ENCODE measurements around the gene MTMR2. TPM values are rescaled to one million over a fixed set of nuclear protein-coding genes. Genes with fewer than 3 reads are reported as not detected.

Gene MTMR2
- total RNA-seq, 3 donors from 2014 or later (not counting 1 experiment from before 2014, with no cell fraction given): 21.7 to 22.5 (median 21.8) TPM

- no peaks in the 10 kb centered on the region for H3K9me3 ChIP-seq (ENCODE audit: control insufficient read depth, insufficient read depth, low read length)
- no peak for DNase-seq
- intact Hi-C loops (cut with micrococcal nuclease): no loop called here
- peaks cover 10% of the 10 kb centered on the region for H3K36me3 ChIP-seq (ENCODE audit: control insufficient read depth, insufficient read depth, low read length)
- 98% methylated on average over 4 of the region's 4 CpGs for WGBS (ENCODE audit: insufficient coverage)
- no peak for TF ChIP-seq CTCF (IDR thresholded peaks at IDR 0.05)
- peak overlapping the region in 1 of 2 donors; percentile 5 for H3K27ac Mint-ChIP-seq
- peaks cover 0 to 6% of the 10 kb centered on the region in 2 donors for H3K4me1 Mint-ChIP-seq
- H3K4me3 Mint-ChIP-seq: no peak overlapping the region
- no peaks in the 10 kb centered on the region for H3K36me3 Mint-ChIP-seq
- no peak for ATAC-seq
- H3K9me3 Mint-ChIP-seq: no peaks in the 10 kb centered on the region
- H3K27ac ChIP-seq (ENCODE audit: low read length): no peak overlapping the region
- no peaks in the 10 kb centered on the region for H3K27me3 Mint-ChIP-seq (ENCODE audit: low read depth in 2 of 2)
- H3K27me3 ChIP-seq (ENCODE audit: control insufficient read depth, insufficient read depth, low read length): no peaks in the 10 kb centered on the region
- H3K4me3 ChIP-seq (ENCODE audit: low read length): no peak overlapping the region
- no peaks in the 10 kb centered on the region for H3K4me1 ChIP-seq (ENCODE audit: control insufficient read depth, insufficient read depth, low read length)
Observed at GRCh38 chr11:95888852-95889251, 35.1 kb downstream of the MTMR2 start.

DNA sequence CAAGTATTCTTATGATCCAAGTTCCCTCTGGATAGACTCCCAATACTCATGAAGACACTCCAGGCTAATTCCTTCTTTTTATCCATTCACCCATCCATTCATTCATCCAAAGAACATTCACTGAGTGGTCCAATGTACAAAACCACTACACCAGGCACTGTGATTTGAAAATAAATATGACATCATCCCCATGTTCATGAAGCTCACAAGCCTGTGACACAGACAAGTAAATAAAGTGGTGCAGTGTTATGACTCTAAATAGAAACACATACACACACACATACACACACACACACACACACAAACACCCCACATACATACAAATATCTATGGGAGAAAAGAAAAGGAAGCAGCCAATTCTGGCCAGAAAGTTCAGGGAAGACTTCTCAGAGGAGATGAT, 35.5 kb downstream of the MTMR2 start:
- peak overlapping the region in 1 of 2 donors; percentile 5 for H3K27ac Mint-ChIP-seq
- no peak overlapping the region for H3K4me3 Mint-ChIP-seq

DNA sequence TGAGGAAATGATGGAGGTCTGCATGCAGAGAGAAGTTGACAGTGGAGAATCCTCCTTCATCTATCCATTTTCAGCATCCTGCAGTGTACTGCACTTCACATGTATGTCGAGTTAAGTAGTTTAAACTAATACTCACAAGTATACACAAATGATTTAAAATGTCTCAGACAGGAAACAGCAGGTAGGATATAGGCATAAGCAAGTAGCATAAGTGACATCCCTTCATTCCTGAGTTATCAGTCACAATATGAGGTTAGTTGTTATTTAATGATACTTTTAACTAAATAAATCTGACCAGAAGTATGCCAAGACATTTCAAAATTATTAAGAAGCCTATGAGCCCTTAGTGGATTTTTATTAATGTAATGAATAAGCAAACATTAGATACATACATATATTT, 37.4 kb downstream of the MTMR2 start:
- WGBS (ENCODE audit: insufficient coverage): no CpG with 5 or more reads among the region's 1 CpG
- ATAC-seq: no peak
- Mint-ChIP-seq H3K27ac (no peak overlapping the region), H3K36me3 (no peaks in the 10 kb centered on the region), H3K9me3 (no peaks in the 10 kb centered on the region), H3K27me3 (ENCODE audit: low read depth in 2 of 2) (no peaks in the 10 kb centered on the region), H3K4me1 (peaks cover 0 to 6% of the 10 kb centered on the region in 2 donors), H3K4me3 (no peak overlapping the region)
- TF ChIP-seq CTCF (IDR thresholded peaks at IDR 0.05): no peak
- no peaks in the 10 kb centered on the region for H3K9me3 ChIP-seq (ENCODE audit: control insufficient read depth, insufficient read depth, low read length)
- intact Hi-C loops (cut with micrococcal nuclease): no loop called here
- H3K4me3 ChIP-seq (ENCODE audit: low read length): no peak overlapping the region
- no peak overlapping the region for H3K27ac ChIP-seq (ENCODE audit: low read length)
- H3K36me3 ChIP-seq (ENCODE audit: control insufficient read depth, insufficient read depth, low read length): peaks cover 10% of the 10 kb centered on the region
- no peaks in the 10 kb centered on the region for H3K4me1 ChIP-seq (ENCODE audit: control insufficient read depth, insufficient read depth, low read length)
- no peak for DNase-seq
- no peaks in the 10 kb centered on the region for H3K27me3 ChIP-seq (ENCODE audit: control insufficient read depth, insufficient read depth, low read length)

More for the DNA sequence above, 35.5 kb downstream of the MTMR2 start:
- DNase-seq (no peak), ATAC-seq (no peak)
- Mint-ChIP-seq H3K4me1 (peaks cover 0 to 6% of the 10 kb centered on the region in 2 donors), H3K9me3 (no peaks in the 10 kb centered on the region), H3K27me3 (ENCODE audit: low read depth in 2 of 2) (no peaks in the 10 kb centered on the region), H3K36me3 (no peaks in the 10 kb centered on the region)
- H3K36me3 ChIP-seq (ENCODE audit: control insufficient read depth, insufficient read depth, low read length): peaks cover 10% of the 10 kb centered on the region
- no peaks in the 10 kb centered on the region for H3K27me3 ChIP-seq (ENCODE audit: control insufficient read depth, insufficient read depth, low read length)
- no peak overlapping the region for H3K4me3 ChIP-seq (ENCODE audit: low read length)
- no peaks in the 10 kb centered on the region for H3K4me1 ChIP-seq (ENCODE audit: control insufficient read depth, insufficient read depth, low read length)
- no peaks in the 10 kb centered on the region for H3K9me3 ChIP-seq (ENCODE audit: control insufficient read depth, insufficient read depth, low read length)
- no peak overlapping the region for H3K27ac ChIP-seq (ENCODE audit: low read length)
- no peak for TF ChIP-seq CTCF (IDR thresholded peaks at IDR 0.05)
- intact Hi-C loops (cut with micrococcal nuclease): no loop called here

GRCh38 chr11:95884802-95885201, 39.1 kb downstream of the MTMR2 start:
- peaks cover 0 to 6% of the 10 kb centered on the region in 2 donors for H3K4me1 Mint-ChIP-seq
- 94% methylated on average over 2 of the region's 2 CpGs for WGBS (ENCODE audit: insufficient coverage)
- Histone ChIP-seq H3K4me1 (ENCODE audit: control insufficient read depth, insufficient read depth, low read length) (no peaks in the 10 kb centered on the region), H3K9me3 (ENCODE audit: control insufficient read depth, insufficient read depth, low read length) (no peaks in the 10 kb centered on the region), H3K36me3 (ENCODE audit: control insufficient read depth, insufficient read depth, low read length) (peaks cover 12% of the 10 kb centered on the region), H3K27ac (ENCODE audit: low read length) (no peak overlapping the region), H3K4me3 (ENCODE audit: low read length) (no peak overlapping the region), H3K27me3 (ENCODE audit: control insufficient read depth, insufficient read depth, low read length) (no peaks in the 10 kb centered on the region)
- no peaks in the 10 kb centered on the region for H3K27me3 Mint-ChIP-seq (ENCODE audit: low read depth in 2 of 2)
- no peak for TF ChIP-seq CTCF (IDR thresholded peaks at IDR 0.05)
- no peaks in the 10 kb centered on the region for H3K36me3 Mint-ChIP-seq
- DNase-seq: no peak
- ATAC-seq: no peak
- H3K4me3 Mint-ChIP-seq: no peak overlapping the region
- peak overlapping the region in 1 of 2 donors; percentile 12 for H3K27ac Mint-ChIP-seq
- intact Hi-C loops (cut with micrococcal nuclease): no loop called here
- H3K9me3 Mint-ChIP-seq: no peaks in the 10 kb centered on the region

All from natural killer cell (primary cell).